A204.1 (cell line): Measurements from ENCODE around the gene IFTAP.
"Not testable (repeated sequence)": the region's sequence is repeated elsewhere in the genome, so short reads cannot be mapped to it uniquely, and the experiment has no call there.

Source experiments
- FAIRE-seq: peaks from 2 replicates; lab custom pipeline; 2012; peaks lifted over from hg19 to GRCh38; lab: Jason Lieb, UNC

Gene IFTAP

DNA sequence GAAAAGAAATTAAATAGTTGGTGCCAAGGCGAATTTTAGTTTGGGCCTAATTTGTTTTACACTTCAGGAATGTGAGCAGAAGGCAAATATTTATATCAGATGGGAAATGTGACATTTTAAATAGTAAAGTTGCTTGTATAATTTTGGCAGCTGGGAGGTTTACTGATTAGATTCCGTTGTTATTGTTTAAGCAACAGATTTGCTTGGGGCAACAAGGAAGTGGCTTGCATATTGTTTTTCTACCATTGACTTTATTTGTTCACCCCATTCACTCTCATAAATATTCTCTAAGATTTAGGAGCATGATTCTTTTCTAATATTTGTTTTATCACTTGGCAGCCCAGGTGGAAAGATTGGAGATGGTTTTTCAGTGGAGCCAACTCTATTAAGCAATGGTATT lies 44.3 kb downstream of the IFTAP start:
- no peak for FAIRE-seq

DNA sequence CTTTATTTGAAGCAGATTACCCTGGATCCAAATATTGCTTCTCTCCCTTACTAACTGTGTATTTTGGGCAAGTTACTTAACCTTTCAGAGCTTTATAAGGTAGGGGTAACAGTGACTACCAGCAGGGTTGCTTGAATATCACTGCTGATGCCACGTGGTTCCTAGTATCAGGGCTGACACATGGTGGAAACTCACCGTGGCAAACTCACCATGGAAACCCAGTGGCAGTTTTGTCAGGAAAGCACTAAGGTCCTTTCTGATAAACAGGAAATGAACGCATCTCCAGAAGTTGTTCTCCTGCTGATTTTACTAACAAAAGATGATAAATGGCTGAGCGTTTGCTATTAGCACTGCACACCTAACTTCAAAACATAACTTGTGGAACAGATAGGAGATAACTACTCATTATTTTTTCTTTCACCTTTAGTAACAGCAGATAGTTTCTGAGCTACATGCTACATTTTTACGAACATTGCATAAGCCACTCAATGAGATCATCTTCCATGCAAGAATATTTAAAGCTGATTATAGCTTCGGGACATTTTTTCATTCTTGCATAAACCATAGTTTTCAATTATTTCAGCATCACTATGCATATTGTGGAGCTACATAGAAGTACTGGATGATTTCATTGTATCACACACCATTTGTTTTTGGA lies 63.4 kb downstream of the IFTAP start:
- FAIRE-seq, result no peak

DNA sequence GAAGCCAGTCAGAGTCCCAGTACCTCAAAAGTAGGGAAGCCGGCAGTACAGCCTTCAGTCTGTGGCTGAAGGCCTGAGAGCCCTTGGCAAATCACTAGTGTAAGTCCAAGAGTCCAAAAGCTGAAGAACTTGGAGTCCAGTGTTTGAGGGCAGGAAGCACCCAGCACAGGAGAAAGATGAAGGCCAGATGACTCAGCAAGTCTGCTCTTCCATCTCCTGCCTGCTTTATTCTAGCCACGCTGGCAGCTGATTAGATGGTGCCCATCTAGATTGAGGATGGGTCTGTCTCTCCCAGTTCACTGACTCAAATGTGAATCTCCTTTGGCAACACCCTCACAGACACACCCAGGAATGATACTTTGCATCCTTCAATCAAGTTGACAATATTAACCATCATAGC lies 67.1 kb downstream of the IFTAP start:
- not testable (repeated sequence) for FAIRE-seq

DNA sequence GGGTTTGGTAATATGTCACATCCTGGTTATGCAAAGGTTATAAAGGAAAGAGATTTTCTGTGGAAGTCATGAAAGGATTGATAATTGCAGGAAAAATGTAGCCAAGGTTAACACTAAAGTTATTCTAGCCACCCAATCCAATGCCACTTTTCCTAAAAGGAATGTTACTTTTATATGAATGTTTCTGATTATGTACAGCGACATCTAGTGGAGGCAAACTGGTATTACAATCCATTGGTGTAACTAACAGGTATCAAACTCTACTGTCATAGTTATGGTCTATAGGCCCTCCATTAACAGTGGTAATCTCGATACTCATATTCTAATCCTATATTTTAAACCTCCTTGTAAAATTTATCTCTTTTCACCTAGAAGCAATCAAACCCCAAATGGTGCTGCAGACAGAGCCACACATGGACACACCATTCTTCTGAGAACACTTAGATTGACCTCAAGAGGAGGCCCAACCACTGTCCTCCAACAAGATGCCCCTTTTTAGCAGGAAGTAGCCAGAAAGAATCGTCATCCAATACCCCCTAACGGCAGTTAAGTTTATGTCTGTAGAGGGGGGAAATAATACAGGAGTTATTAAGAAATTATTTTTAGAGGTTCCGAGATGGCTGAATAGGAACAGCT lies 78.6 kb downstream of the IFTAP start:
- peak; percentile 92 for FAIRE-seq

DNA sequence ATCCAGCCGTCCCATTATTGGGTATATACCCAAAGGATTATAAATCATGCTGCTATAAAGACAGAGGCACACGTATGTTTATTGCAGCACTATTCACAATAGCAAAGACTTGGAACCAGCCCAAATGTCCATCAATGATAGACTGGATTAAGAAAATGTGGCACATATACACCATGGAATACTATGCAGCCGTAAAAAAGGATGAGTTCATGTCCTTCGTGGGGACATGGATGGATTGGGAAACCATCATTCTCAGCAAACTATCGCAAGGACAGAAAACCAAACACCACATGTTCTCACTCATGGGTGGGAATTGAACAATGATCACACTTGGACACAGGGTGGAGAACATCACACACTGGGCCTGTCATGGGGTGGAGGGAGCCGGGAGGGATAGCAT lies 85.2 kb downstream of the IFTAP start:
- not testable (repeated sequence) for FAIRE-seq

DNA sequence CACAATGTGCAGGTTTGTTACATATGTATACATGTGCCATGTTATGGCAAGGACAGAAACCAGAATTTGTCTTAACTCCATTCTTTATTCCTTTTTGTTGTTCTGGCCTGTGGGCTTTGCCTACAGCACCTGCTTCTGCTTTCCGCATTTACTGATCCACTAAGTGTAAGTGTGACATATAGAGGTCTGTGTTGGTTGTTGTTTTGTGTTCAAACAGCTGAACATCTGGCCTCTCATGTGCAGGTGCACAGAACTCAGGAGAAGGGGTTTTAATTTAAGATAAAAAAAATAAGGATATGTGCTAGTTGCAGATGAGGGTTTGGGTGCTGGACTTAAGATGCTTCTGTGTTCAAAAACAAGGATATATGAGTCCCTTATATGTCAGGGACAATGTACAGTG lies 89.5 kb downstream of the IFTAP start:
- no peak for FAIRE-seq

DNA sequence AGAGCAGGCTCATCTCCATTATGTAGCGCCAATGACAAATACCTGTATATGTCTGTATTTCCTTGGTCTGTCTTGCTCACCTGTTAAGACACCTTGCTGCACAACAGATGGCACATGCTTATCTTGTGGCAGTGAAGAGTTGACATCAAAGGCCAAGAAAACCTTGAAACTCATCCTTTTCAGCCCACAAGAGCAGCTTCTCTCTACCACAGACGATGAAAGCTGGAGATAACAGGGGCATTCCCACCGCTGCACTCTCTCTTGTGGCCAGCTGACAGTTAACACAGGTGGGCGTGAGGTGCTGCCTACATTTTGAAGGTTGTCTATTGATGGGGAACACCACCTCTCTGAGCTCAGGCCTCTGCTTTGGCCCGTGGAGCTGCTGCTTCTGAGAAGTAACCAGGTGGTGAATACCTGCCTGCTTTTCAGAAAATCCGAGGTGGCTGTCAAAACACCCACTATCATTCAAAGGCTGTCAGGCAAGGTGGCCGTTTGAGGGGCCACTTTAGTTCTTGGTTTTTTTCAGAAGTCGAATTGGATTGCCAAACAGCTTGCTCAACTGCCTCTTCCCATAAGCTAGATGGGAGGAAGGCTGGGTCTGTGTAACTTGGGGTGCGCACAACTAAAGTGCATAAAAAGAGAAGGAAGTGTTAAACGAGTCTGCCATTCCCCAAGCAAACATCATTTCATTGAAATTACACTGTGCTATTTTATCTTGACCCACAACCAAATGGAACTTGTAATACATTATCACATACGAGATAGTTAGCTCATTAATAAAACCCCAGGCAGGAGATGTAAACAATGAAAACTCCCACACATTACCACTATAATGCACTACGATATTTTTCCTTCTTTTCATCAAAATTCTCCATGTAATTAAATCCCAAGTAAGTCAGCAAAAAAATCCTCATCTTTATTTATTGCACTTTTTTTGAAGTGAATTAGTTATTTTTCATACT lies 90.8 kb downstream of the IFTAP start:
- FAIRE-seq, result no peak

DNA sequence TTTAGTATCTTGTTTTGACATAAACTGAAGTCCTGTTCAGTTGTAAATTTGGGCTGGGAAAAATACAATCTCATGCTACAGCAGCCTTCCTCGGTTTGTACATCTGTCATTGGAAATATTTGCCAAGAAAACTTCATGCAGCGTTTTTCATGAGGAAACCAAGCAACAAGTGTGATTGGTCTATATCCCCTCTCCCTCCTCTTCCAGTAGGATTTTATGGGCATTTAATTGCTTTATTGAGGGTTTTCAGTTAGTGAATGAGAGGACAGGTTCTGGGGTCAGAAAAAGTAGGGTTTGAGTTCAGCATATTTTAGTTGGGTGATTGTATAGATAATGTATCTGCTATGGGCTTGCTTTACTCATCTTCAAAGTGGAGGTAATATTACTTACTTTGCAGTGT lies 93.8 kb downstream of the IFTAP start:
- no peak for FAIRE-seq

DNA sequence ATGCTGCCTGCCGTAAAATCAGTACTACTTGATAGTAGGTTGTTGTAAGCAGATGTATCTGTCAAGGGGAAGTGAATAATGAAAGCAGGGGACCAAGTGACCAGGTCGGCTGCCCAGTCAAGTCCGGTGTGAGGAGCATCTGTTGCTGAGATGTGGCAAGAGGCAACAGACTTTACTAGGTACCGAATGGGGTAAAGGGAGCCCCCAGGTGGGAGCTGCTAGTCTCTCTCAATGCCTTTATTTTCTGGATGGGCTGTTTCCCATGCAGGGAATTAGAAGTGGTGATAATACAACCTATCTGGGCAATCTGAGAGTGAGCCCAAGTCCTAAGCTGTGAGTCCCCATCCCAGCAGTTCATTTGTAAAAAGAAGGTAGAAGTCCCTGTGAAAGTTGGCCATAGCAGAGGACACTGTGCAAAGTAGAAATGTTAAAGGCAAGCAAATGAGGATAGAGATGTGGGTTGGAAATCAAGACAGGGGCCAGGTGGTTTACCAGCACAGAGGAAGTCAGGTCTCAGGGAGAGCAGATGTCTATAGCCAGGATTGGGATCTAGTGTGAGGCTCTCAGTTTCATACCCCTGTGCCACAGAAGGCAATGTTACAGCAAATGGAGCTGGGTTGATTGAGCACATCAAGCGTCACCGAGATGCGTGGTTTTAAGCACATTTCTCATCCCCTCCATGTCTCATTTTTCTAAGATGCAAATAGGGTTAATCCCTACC lies 94.4 kb downstream of the IFTAP start:
- no peak for FAIRE-seq

DNA sequence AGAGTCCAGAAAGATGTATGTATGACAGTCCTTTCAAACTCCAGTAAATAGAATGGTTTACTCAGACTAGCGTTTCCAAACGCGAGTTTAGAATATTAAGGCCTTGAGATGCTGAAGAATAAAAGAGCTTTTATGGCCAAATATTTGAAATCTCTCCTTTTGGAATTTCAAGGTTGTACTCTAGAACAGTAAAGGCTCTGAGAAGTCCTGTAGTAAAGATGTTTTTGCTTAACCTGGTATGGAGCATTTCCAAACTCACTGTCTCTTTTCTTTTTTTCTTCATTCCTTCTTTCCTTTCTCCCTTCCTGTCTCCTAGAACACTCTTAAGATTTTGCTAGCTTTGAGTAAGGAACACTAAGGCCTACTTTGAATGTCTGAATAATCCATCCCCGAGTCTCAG lies 95.1 kb downstream of the IFTAP start:
- no peak for FAIRE-seq

DNA sequence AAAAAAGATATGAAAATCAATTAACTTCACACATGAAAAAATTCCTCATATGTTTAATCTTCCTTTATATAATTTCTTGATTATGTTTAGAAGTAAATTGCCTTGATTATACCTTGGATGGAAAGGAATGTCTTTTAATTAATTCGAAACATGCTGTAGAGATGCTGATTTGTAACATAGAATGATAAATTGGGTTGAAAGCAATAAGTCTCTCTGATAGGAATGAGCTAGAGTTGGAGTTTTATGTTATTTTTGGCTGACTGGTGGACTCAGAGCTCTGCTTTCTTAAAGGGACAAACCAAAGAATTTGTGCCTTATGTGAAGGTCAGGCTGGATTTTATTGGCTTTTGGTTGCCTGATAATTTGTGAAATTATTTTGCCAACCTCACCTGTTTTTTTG lies 98.4 kb downstream of the IFTAP start:
- FAIRE-seq, result no peak

DNA sequence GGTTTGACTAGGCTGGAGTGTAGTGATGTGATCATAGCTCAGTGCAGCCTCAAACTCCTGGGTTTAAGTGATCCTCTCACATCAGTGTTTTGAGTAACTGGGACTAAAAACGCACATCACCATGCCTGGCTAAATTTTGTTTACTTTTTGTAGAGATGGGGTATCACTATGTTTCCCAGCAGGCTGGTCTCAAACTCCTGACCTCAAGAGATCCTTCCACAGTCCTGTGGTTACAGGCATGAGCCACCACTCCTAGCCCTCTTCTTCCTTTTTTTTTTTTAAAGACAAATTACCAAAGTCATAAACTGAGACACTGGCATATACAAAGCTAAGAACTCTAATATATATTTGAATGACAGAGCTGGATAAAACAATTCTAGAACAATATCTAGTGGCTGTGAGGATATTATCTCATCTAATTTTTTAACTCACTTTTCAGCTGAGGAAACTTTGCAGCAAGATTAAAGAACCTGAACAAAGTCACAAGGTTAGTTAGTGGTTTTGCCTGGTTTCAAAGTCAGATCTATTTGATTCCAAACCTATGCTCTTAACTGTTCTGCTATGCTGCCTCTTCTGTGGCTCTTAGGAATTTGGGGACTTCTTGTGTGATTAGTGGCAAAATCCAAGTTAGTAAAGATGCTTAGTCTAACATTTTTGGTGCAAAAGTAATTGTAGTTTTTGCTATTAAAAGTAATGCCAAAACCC lies 99.0 kb downstream of the IFTAP start:
- FAIRE-seq, result no peak

DNA sequence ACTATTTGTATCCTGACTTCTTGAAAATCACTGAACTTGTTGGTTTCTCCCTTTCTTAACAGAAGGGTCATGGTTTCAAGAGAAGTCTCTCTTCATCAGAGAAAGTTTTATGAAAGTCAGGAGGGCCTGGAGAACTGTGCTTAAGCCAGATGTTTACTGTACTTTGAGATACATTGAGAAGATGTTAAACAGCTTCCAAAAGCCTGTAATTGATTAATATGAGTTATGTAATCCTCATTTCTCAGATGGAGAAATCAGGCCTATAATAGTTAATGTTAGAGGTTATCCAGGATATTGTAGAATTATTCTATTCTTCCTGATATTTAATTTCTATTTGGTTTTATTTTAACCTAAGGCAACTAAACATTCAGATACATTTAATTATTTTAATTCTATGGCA lies 100.8 kb downstream of the IFTAP start:
- FAIRE-seq, result no peak

DNA sequence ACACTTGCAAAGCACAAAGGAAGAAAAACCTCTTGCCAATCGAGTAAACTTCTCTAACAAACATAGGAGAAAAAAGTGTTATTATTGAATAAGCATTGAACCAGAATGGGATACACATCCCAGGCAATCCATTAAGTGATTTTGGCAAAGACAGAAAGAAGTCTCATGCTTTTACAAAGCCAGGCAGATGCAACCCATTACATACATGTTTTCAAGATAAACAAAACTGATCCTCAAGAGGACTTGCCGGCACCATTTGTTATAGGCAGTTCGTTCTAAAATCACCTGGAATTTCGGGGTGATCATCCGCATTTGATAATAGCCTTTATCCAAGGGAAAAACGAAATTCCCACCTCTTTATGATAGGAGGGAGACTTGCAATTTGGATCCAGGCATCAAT lies 101.3 kb downstream of the IFTAP start:
- FAIRE-seq, result no peak

DNA sequence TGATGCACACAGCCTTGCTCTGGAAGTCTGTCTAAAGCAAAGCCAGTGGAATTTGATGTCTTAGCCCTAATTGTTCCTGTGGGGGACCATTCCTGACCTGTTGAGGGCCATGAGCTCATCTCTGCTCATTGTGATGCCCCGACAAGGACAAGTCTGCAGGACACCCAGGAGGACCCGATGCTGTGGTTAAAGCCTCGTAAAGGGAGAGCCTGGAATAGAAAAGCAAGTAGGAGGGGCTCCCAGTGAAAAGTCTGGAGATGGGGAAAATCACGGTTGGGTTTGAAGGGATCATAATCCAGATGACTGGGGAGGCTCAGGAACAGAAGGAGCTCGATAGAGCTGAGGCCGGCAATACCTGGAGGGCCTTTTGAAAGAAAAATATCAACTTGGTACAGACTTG lies 102.2 kb downstream of the IFTAP start:
- FAIRE-seq, result no peak

DNA sequence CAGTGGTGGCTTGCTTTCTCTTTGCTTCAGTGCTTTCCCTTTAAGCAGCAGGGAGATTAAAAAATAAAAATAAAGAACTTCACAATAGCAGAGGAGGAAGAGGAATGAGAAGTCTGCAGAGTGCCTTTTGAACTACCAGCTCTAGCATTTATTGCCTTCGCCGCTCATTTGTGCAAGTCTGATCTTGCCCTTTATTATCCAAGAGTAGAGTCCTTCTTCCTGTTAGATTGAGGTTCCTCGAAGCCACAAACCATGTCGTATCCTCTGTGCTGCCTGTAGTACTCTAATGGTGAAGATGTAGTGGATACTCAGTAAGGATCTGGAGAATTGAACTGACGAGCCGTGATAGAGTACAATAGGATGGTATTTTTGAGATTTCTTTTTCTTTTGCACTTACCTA lies 105.0 kb downstream of the IFTAP start:
- no peak for FAIRE-seq

DNA sequence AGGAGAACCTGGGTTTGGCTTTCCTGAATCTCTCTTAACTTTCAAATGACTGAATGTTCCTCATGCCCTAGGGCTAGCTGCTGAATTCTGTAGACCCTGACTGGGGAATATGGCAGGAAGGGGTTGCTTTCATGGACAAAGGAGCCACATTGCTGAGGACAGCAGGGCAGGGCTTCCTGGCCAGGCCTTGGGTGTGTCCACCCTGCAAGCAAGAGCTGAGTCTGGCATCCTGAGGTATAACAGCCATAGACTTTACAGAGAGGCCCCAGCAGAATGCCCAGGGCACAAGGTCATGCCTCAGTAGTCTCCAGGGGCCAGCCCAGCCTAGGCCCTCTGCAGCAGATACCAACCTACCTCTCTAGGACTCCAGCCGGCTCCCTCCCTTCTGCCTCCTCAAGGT lies 105.9 kb downstream of the IFTAP start:
- no peak for FAIRE-seq

DNA sequence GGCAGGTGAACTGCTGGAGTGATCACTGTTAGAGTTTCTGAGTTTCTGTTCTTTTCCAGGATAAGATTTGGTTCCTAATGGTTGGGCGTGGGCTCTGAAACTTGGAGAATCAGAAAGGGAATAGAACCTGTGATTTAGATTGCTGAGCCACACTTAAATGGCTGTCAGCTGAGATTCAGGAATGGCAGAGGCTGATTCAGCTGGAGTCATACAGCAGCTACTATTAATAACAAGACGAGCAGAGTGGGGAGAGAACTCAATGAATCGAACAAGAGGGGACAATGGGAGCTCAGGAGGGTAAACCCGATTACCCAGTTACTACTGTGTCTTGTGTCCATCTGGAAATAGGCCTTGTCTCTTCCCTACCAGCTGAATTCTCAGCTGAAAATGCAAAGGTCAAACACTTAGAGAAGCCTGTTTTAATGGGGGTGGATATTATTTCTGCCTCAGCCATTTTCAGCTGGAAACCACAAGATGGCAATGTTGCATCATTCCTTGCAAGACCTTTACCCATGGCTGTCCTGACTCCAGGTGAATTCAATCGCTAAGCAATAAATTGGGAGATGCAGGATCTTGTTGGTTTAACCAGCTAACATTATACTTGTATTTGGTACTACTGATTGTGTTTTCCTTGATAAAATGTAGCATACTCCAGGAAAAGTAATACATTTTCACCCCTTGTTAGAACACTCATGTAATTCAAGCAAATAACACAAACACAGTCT lies 108.2 kb downstream of the IFTAP start:
- FAIRE-seq, result peak; percentile 88

DNA sequence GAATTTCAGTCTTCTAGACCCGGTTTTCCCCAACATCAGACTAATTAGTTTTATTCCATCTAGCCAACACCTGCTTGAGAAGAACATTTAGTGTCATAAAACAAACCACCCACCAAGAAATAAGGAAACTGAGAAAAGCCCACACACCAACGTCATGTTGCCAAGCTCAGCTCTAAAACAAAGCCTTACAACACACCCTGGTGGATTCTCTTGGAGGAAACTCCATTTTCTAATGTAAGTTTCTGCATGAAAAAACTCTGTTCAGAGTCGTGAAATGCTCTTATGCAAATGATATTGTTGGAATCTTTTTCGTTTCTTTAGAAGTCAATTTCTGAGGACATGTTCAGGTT lies 108.7 kb downstream of the IFTAP start:
- FAIRE-seq, result no peak
